ENCODE measurements around the gene PTPRK.

Gene PTPRK

DNA sequence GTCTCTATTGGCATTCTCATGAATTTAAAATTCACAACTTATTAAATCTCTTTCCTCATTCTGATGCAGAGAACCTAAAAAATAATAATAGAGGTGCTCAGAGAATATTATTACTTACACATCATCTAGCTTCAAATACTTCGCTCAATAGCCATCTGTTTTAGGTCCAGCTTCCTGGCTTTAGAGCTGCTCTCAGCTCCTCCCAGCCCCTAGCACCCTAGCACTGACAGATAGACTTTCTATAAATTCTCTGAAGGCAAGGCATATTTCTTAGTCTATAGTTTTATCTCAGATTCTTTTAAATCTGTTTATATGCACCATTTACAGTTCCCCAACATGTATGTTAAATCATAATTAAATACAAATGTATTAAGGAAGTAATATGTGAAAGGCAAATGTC is 281.3 kb downstream of the PTPRK start:
- no peak for FAIRE-seq

GRCh38 chr6:128238225-128238624 is 282.2 kb downstream of the PTPRK start:
- FAIRE-seq: no peak

DNA sequence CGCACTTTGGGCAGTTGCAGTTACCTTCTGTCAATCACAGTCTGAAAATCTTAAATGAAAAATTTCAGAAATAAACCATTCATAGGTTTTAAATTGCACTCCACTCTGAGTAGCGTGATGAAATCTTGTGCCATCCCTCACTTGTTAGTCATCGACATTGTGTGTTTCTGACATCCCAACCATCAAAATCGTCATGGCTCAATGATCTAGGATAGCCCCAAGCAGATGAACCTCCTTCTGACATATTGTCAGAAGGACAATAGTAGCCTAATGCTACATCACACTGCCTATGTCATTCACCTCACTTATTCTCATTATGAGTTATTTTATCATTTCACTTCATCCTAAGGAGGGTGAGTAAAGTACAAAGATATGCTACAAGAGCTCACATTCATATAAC is 284.8 kb downstream of the PTPRK start:
- no peak for FAIRE-seq

DNA sequence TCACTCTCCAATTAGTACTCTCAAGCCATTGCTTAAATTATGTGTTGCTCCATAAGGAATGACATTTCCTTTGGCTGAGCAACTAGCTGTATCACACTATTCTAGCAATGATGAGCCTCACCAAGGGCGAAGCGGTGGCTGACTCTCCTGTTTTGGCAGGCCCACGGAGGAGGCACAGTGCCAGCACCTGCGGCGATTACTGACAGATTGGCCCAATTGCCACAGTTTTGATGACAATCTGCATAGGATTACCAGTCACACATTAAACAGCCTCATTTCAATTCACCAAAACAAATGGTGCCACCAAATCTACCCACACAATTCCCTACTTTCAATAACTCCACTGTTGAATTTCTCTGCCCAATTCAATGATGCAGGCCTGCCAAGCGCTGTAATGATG is 286.9 kb downstream of the PTPRK start:
- FAIRE-seq: no peak

GRCh38 chr6:128230267-128230989 is 290.0 kb downstream of the PTPRK start:
- FAIRE-seq: no peak

DNA sequence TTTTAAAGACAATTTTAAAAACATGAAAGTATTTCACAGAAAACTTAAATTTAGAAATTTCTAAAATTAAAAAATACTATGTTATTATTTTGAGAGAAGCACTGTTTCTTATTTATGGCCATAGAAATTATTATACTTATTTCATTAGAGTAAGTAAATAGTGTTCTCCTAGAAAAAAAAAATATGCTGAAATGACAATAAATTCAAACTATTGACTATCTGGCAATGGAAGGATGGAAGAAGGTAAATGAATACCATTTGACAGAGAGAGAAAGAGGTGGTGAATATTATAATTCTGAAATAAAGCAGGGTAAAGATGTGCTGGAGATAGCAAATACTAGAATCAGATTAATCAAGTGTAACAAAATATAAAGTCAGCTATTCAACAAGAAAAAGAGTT is 294.8 kb downstream of the PTPRK start:
- FAIRE-seq: peak; percentile 83

DNA sequence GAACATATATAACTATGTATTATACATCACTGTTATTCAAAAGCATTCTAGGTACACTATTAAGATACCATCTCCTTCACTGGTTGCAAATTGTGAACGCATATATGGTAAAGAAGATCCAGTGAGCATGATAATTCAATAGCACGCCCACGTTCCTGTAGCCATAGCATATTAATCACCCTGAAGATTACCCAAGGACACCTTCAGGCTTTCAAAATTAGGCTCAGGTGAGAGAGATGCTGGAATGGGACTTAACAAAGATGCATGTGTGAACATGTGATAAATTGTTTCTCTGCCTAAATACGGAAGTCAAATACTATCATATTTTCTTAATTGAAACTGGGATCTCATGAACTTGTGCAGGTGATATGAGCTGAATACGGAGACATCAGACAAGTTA is 303.5 kb downstream of the PTPRK start:
- FAIRE-seq: no peak

GRCh38 chr6:128209771-128210170 is 310.6 kb downstream of the PTPRK start:
- no peak for FAIRE-seq

DNA sequence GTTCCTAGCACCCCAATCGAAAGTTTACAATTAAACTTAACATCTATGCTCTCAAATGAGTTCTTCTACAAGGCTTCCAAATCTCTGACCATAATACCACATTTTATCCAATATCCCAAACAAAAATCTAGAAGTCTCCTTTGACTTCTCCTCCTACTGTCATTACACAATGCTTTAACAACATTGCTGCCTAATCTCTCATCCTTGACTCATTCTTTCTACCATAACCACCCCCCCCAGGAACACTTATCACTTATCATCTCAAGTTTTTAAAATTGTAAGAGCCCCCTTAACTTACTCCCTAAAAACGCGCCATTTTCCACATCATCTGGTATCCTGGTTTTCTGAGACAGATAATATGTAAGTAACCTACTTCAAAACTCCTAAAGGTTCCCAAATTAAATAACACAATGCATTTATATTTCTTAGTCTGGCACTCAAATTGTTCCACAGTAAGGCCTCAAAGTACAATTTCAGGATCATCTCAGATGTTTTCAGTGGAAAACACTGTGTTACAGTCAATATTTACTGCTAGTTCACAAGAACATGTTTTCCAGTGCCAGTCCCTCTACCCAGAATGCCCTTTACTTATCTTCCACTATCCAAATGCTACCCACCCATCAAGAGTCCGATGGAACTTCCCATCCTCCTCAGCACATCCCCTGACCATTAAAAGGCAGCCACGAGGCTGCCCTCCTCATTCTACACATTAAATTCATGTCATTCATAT is 311.4 kb downstream of the PTPRK start:
- no peak for FAIRE-seq

GRCh38 chr6:128208078-128208477 is 312.3 kb downstream of the PTPRK start:
- FAIRE-seq: no peak

DNA sequence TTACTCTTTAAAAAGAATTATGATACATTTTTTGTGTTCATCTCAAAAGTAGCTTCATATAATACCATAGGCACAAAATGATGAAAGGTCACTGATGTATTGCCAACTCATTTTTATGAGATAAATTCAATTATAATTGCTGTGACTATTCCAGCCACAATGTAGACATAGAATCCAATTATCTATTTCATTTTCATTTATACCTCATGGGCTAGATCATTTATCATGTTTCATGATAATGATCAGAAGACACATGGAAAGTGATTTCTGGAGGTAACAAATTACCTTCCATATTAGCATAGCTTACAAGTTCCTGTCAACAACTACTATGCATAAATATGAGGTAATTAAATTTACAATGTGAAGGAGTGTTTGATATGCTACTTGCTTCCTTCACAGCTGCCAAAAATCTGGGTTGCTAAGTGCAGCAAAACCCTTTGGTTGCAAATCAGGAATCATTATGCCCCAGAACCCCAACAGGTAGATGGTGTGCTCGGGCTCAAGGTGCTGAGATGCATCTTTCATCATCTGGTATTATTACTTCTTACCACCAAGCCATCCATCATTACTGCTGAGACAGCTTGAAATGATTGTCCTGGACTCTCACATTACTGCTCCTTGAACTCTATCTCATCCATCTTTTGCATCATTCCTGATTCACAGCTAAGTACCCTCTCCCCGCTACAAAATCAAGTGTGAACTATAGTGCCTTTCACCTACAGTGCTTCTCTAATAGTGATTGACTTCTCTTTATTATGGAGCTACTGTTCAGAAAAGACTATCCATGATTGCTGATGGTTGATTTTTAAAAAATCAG is 313.6 kb downstream of the PTPRK start:
- no peak for FAIRE-seq

- no peak for FAIRE-seq
Measured at GRCh38 chr6:128204616-128205015, 315.8 kb downstream of the PTPRK start.

DNA sequence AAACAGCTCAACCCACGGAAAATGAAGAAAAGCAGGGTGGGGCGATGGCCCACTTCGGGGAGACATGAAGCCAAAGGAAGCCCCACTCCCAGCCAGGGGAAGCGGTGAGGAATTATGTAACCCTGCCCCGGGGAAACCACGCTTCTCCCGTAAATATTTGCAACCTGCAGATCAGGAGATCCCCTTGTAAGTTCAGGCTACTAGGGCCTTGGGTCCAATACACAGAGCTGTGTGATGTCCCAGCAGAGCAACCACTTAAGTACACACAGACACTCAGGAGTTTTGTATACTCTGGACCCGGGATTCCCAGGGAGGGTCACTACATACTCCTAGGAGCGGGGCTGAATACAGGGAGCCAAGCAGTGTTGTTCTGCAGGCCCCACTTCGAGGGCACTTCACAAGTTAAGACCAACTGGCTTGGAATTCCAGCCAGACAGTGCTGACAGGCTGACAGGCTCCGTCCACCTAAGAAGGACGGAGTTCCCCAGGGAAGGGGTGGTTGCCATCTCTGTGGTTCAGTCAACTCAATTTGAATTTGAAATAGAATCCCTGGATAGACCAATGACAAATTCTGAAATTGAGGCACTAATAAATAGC is 318.1 kb downstream of the PTPRK start:
- FAIRE-seq: no peak

DNA sequence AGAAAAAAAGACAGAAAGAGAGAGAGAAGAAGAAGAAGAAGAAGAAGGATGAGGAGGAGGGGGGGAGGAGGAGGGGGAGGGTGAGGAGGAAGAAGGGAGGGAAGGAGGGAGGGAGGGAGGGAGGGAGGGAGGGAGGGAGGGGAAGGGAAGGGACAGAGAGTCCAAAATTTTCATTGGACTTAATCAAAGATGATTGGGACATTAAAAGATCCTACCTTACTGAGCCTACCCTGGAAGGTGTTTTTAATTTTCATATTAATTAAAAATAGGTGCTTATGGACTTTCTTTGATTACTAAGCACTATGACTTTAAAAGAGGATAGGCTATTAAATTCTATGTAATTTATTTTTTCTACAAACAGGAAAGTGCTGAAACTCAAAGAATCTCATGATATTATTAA is 319.6 kb downstream of the PTPRK start:
- no peak for FAIRE-seq

DNA sequence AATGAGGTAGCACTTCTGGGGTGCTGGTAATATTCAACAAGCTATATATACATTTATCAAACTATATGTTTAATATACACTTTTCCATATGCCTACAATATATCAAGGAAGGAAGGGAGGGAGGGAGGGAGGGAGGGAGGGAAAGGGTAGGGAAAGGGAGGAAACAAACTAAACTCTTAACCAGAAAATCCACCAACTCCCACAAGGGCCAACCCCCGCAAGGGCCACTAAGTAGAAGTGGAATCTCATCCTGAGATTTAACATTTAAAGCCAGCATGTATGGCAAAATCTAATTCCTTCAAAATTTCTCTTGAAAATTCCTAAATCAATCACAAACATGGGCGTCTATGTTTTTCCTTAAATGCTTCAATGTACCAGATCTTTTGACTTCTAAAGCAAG is 320.9 kb downstream of the PTPRK start:
- FAIRE-seq: no peak

- no peak for FAIRE-seq
Measured at GRCh38 chr6:128192972-128193371, 327.4 kb downstream of the PTPRK start.

GRCh38 chr6:128188678-128189077 is 331.7 kb downstream of the PTPRK start:
- FAIRE-seq: no peak

GRCh38 chr6:128186729-128187128 is 333.7 kb downstream of the PTPRK start:
- FAIRE-seq: no peak

DNA sequence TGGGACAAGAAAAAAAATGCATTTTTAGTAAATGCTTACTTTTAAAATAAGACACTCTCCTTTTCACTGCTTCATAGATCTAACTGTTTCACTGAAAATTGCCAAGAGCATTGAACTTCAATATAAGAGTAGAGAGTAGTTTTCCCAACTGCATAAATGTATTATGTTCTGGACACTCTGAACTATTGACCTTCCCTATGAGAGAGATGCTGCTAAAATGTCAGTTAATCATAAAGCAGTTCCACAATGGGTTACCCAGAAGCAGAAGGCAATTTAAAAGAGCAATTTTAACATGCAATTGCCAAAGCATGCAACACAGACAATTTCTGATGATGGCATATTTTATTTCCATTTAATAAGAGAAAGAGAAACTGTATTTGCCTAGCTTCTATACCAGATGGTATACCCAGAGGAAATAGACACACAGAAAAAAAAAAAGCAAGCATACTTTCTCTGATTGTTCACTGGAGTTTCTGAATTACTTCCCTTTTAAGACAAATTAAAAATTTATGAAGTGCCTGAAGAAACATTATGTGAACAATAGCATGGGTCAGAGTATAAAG is 340.4 kb downstream of the PTPRK start:
- no peak for FAIRE-seq

DNA sequence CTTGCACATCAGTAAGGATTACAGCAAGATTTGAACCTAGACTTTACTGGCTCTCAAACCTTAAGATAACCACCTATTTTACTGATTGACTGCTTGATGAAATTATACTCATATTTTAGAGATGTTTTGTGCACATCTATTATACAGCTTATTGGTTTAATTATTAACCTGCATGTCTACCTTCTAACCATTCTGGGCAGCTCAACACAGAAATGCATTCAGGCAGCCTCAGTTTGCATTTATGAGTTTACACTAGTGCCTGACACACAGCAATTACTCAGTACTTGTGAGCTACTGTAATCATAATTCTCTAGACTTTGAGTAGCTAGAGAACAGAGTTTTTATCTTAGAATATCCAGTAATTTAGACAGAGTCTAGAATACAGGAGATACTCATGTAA is 345.7 kb downstream of the PTPRK start:
- FAIRE-seq: no peak

GRCh38 chr6:128172752-128173682 is 347.4 kb downstream of the PTPRK start:
- no peak for FAIRE-seq

DNA sequence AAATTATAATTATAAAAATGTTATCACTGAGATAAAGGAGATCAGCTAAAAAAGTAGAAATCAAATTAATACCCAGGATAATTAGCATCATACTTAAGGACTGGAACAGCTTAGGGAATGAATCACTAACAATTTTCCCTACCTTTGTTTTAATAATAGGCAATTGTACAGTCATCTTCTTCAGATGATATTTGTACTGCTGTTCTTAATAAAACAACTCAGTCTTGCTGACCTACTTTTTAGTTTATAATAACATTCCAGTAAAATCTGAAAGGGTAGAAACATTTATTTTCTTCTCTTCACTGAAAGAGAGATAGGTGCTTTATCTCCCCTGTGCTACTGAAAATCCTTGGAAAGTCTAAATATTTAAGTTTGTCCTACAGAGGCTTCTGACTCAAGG is 348.3 kb downstream of the PTPRK start:
- no peak for FAIRE-seq
